OCI-LY7 (cell line): ENCODE measurements around the gene COX19. TPM values are rescaled to one million over a fixed set of nuclear protein-coding genes. Genes with fewer than 3 reads are reported as not detected.

Experiments
- BruUV-seq: library from RNA; stranded (reverse); fragments of 400-500 nt; replicated peaks from 2 replicates; lab custom pipeline; 2021; lab: Mats Ljungman, UMichigan
- CTCF ChIA-PET: fragments of 300-600 bp; sonication (Branson Sonifier 250); formaldehyde crosslinking; loops from one replicate; lab custom pipeline; 2022; ENCODE audit warnings: antibody characterized with exemption; ENCODE audit not compliant: unreplicated experiment; lab: Charles Lee
- POLR2A ChIA-PET: fragments of 300-600 bp; sonication (Branson Sonifier 250); formaldehyde crosslinking; loops from one replicate; lab custom pipeline; 2022; ENCODE audit warnings: antibody characterized with exemption; lab: Charles Lee
- DNase-seq: peaks from one replicate; pipeline ENCODE4 v3.0.0-alpha.2; 2015; ENCODE audit warnings: low spot score
- H2AFZ ChIP-seq: fragments of 200-600 bp; sonication (generic), shearing (Covaris generic); 2 replicates; pipeline ENCODE4 v1.6.1; 2014; ENCODE audit warnings: mild to moderate bottlenecking, antibody characterized with exemption, low read length, moderate library complexity
- H3K27ac ChIP-seq: fragments of 200-600 bp; sonication (generic); 2 replicates; pipeline ENCODE4 v1.5.1; 2014; ENCODE audit warnings: mixed run types, low read depth, mild to moderate bottlenecking, moderate library complexity, low read length, inconsistent platforms; ENCODE audit not compliant: poor library complexity, severe bottlenecking
- H3K36me3 ChIP-seq: fragments of 200-600 bp; sonication (generic); 2 replicates; pipeline ENCODE4 v1.6.1; 2014; ENCODE audit warnings: mild to moderate bottlenecking, antibody characterized with exemption, low read length, moderate library complexity, mixed read lengths; ENCODE audit not compliant: insufficient read depth
- H3K4me1 ChIP-seq: fragments of 200-600 bp; sonication (generic); 2 replicates; pipeline ENCODE4 v1.5.1; 2014; ENCODE audit warnings: mild to moderate bottlenecking, low read length; ENCODE audit not compliant: insufficient read depth, poor library complexity, severe bottlenecking
- H3K4me2 ChIP-seq: fragments of 200-600 bp; sonication (generic); 2 replicates; pipeline ENCODE4 v1.6.1; 2014; ENCODE audit warnings: mild to moderate bottlenecking, low read length
- H3K4me3 ChIP-seq: fragments of 200-600 bp; sonication (generic); 2 replicates; pipeline ENCODE4 v1.5.1; 2014; ENCODE audit warnings: mild to moderate bottlenecking, low read depth, low read length; ENCODE audit not compliant: poor library complexity, severe bottlenecking
- H3K79me2 ChIP-seq: fragments of 200-600 bp; sonication (generic); 2 replicates; pipeline ENCODE4 v1.6.1; 2016; ENCODE audit warnings: low read depth, mild to moderate bottlenecking, low read length, moderate library complexity, mixed read lengths; ENCODE audit not compliant: insufficient read depth
- H3K9me2 ChIP-seq: fragments of 200-600 bp; sonication (generic); 2 replicates; pipeline ENCODE4 v1.6.1; 2016; ENCODE audit warnings: mild to moderate bottlenecking, low read length, mixed read lengths; ENCODE audit not compliant: insufficient read depth
- H3K9me3 ChIP-seq: fragments of 200-600 bp; sonication (generic); 2 replicates; pipeline ENCODE4 v1.6.1; 2014; ENCODE audit warnings: mild to moderate bottlenecking, mixed run types, low read length, mixed read lengths
- H4K20me1 ChIP-seq: fragments of 200-600 bp; sonication (generic); 2 replicates; pipeline ENCODE4 v1.6.1; 2014; ENCODE audit warnings: mild to moderate bottlenecking, antibody characterized with exemption, low read length, moderate library complexity, mixed read lengths; ENCODE audit not compliant: insufficient read depth
- CTCF ChIP-seq: fragments of 200-600 bp; sonication (generic); conservative IDR thresholded peaks from 2 replicates; pipeline ENCODE4 v1.5.1; 2014; ENCODE audit warnings: mild to moderate bottlenecking, antibody characterized with exemption, low read length, moderate library complexity, mixed read lengths
- EZH2phosphoT487 ChIP-seq: fragments of 200-600 bp; sonication (generic); IDR thresholded peaks from 2 replicates; pipeline ENCODE4 v1.6.1; 2018; ENCODE audit warnings: low read depth, borderline replicate concordance, mild to moderate bottlenecking, mixed run types, antibody characterized with exemption, low read length, moderate library complexity, mixed read lengths
- intact Hi-C: fragments of 100-400 bp; cut with micrococcal nuclease; formaldehyde crosslinking; loops from one replicate; pipeline ENCODE4 v1.10.0; 2022; ENCODE audit not compliant: unreplicated experiment
- total RNA-seq, 2 experiments: library from RNA; depleted of rRNA in 1 of 2; stranded (reverse); fragments of >200 nt in 1 of 2; shearing (Covaris generic) in 1 of 2; gene quantifications; 2 replicates each; pipeline ENCODE4 v1.2.3, GENCODE V29; 2014 to 2022

COX19 gene
- total RNA-seq, 2 experiments from 2014 or later = 23.2 to 43.1 TPM

- CTCF ChIA-PET = no interaction called here
- Histone ChIP-seq H3K9me2 (no peaks in the 10 kb centered on the region), H3K36me3 (no peaks in the 10 kb centered on the region), H3K4me3 (no peak overlapping the region), H2AFZ (no peak overlapping the region), H3K27ac (no peak overlapping the region), H3K4me2 (no peak overlapping the region), H3K79me2 (no peaks in the 10 kb centered on the region), H4K20me1 (no peaks in the 10 kb centered on the region), H3K4me1 (peaks cover 8% of the 10 kb centered on the region), H3K9me3 (no peaks in the 10 kb centered on the region)
- TF ChIP-seq CTCF (no peak), EZH2phosphoT487 (no peak)
- intact Hi-C loops = no loop called here
- no TSS peak for BruUV-seq
- POLR2A ChIA-PET = no interaction called here
- DNase-seq = no peak
Observed at GRCh38 chr7:947391-948210, 27.7 kb downstream of the COX19 start.

- H3K9me2 ChIP-seq = no peaks in the 10 kb centered on the region
- no peak overlapping the region for H2AFZ ChIP-seq
- no peaks in the 10 kb centered on the region for H4K20me1 ChIP-seq
- POLR2A ChIA-PET = interaction anchor here (0.7 kb wide), 1 partner anchor 13 kb away, joined by 8 read pairs; no protein-coding TSS in a partner anchor
- peaks cover 8% of the 10 kb centered on the region for H3K4me1 ChIP-seq
- no peak overlapping the region for H3K4me2 ChIP-seq
- H3K4me3 ChIP-seq = no peak overlapping the region
- TF ChIP-seq EZH2phosphoT487 = no peak
- no peak for TF ChIP-seq CTCF
- H3K27ac ChIP-seq = no peak overlapping the region
- H3K9me3 ChIP-seq = peaks cover 2% of the 10 kb centered on the region; the same call in 1 of the 2 replicates
- BruUV-seq = no TSS peak
- intact Hi-C loops = no loop called here
- no peaks in the 10 kb centered on the region for H3K79me2 ChIP-seq
- CTCF ChIA-PET = no interaction called here
- DNase-seq = no peak
- H3K36me3 ChIP-seq = no peaks in the 10 kb centered on the region
Observed at GRCh38 chr7:946256-946996, 28.9 kb downstream of the COX19 start.
